NCI-H526 (cell line): Measurements from ENCODE around the gene NGFR.
"Not testable (repeated sequence)": the region's sequence is repeated elsewhere in the genome, so short reads cannot be mapped to it uniquely, and the experiment has no call there.

Experiments used
- DNase-seq, 2 experiments: peaks; one replicate each; lab custom pipeline; 2025; lab: John Stamatoyannopoulos, UW

The NGFR gene

GRCh38 chr17:49545806-49546545 lies 50.9 kb downstream of the NGFR start:
- no peak for DNase-seq

GRCh38 chr17:49546546-49547535 lies 51.7 kb downstream of the NGFR start:
- no peak for DNase-seq

- DNase-seq = no peak
Measured at GRCh38 chr17:49547566-49547965, 52.5 kb downstream of the NGFR start.

GRCh38 chr17:49548051-49548505 lies 53.0 kb downstream of the NGFR start:
- DNase-seq = no peak

- DNase-seq = peak in 1 of 2 experiments; percentile 45
Measured at GRCh38 chr17:49548506-49549310, 53.6 kb downstream of the NGFR start.

- DNase-seq = no peak
Measured at GRCh38 chr17:49549311-49549605, 54.2 kb downstream of the NGFR start.

- DNase-seq = no peak
Measured at GRCh38 chr17:49549691-49550678, 54.9 kb downstream of the NGFR start.

GRCh38 chr17:49550764-49551163 lies 55.7 kb downstream of the NGFR start:
- DNase-seq = not testable (repeated sequence)

GRCh38 chr17:49551221-49552069 lies 56.4 kb downstream of the NGFR start:
- DNase-seq = no peak

- DNase-seq = peak in 1 of 2 experiments; percentile 39
Measured at GRCh38 chr17:49552070-49552751, 57.1 kb downstream of the NGFR start.

GRCh38 chr17:49553676-49554335 lies 58.7 kb downstream of the NGFR start:
- DNase-seq = no peak

- DNase-seq = no peak
Measured at GRCh38 chr17:49554694-49555494, 59.8 kb downstream of the NGFR start.

GRCh38 chr17:49555495-49556222 lies 60.6 kb downstream of the NGFR start:
- no peak for DNase-seq

GRCh38 chr17:49556223-49556943 lies 61.3 kb downstream of the NGFR start:
- DNase-seq = peak; percentile 62 to 92

- peak; percentile 73 to 84 for DNase-seq
Measured at GRCh38 chr17:49557312-49558024, 62.4 kb downstream of the NGFR start.
